Mesendoderm (in vitro differentiated cells): ENCODE measurements around the gene CPM. TPM values are rescaled to one million over a fixed set of nuclear protein-coding genes. Genes with fewer than 3 reads are reported as not detected.

ENCODE experiments used
- DNase-seq: peaks from one replicate; pipeline ENCODE4 v3.0.0; 2013
- H2AK5ac ChIP-seq: 2 replicates; pipeline ENCODE4 v1.6.1; 2013; ENCODE audit warnings: low read length, inconsistent platforms
- H2BK120ac ChIP-seq: 2 replicates; pipeline ENCODE4 v1.6.1; 2013; ENCODE audit warnings: low read depth, mild to moderate bottlenecking, low read length, moderate library complexity, mixed read lengths
- H2BK15ac ChIP-seq: replicated peaks from 2 replicates; pipeline ENCODE4 v1.6.1; 2013; ENCODE audit warnings: low read depth, mild to moderate bottlenecking, moderate library complexity
- H2BK5ac ChIP-seq: 2 replicates; pipeline ENCODE4 v1.6.1; 2013; ENCODE audit warnings: low read length, inconsistent platforms
- H3K18ac ChIP-seq: 2 replicates; pipeline ENCODE4 v1.6.1; 2013; ENCODE audit warnings: mild to moderate bottlenecking, low read length, mixed read lengths
- H3K23ac ChIP-seq: one replicate; pipeline ENCODE4 v1.6.1; 2013; ENCODE audit warnings: low read length
- H3K27ac ChIP-seq: 2 replicates; pipeline ENCODE4 v1.5.1; 2013; ENCODE audit warnings: low read depth, mild to moderate bottlenecking, inconsistent platforms, low read length, moderate library complexity
- H3K27me3 ChIP-seq: 2 replicates; pipeline ENCODE4 v1.6.1; 2013; ENCODE audit warnings: low read length, control low read depth, mild to moderate bottlenecking, inconsistent platforms; ENCODE audit not compliant: insufficient read depth, poor library complexity
- H3K36me3 ChIP-seq: 2 replicates; pipeline ENCODE4 v1.6.1; 2013; ENCODE audit warnings: low read length, inconsistent platforms; ENCODE audit not compliant: control insufficient read depth, insufficient read depth
- H3K4ac ChIP-seq: one replicate; pipeline ENCODE4 v1.6.1; 2013; ENCODE audit warnings: low read depth, mild to moderate bottlenecking, low read length, moderate library complexity
- H3K4me1 ChIP-seq: 2 replicates; pipeline ENCODE4 v1.6.1; 2013; ENCODE audit warnings: low read depth, low read length, inconsistent platforms; ENCODE audit not compliant: control insufficient read depth
- H3K4me2 ChIP-seq: 2 replicates; pipeline ENCODE4 v1.6.1; 2013; ENCODE audit warnings: low read length
- H3K4me3 ChIP-seq: 2 replicates; pipeline ENCODE4 v1.5.1; 2013; ENCODE audit warnings: mild to moderate bottlenecking, low read length
- H3K56ac ChIP-seq: one replicate; pipeline ENCODE4 v1.6.1; 2013; ENCODE audit warnings: low read length
- H3K79me1 ChIP-seq: 2 replicates; pipeline ENCODE4 v1.6.1; 2013; ENCODE audit warnings: low read length, inconsistent platforms
- H3K79me2 ChIP-seq: 2 replicates; pipeline ENCODE4 v1.6.1; 2013; ENCODE audit warnings: mild to moderate bottlenecking, low read length; ENCODE audit not compliant: control insufficient read depth, insufficient read depth
- H3K9ac ChIP-seq: 2 replicates; pipeline ENCODE4 v1.6.1; 2013; ENCODE audit warnings: low read length, inconsistent platforms
- H4K5ac ChIP-seq: one replicate; pipeline ENCODE4 v1.6.1; 2013; ENCODE audit warnings: low read length
- H4K8ac ChIP-seq: one replicate; pipeline ENCODE4 v1.6.1; 2013; ENCODE audit warnings: low read depth, mild to moderate bottlenecking, control low read depth, low read length, moderate library complexity
- WGBS: extraction: QIAGEN DNeasy Blood & Tissue Kit; methylation state at CpG from one replicate; pipeline ENCODE4 v1.1.7; 2013; ENCODE audit warnings: low lambda C conversion rate, missing lambda C conversion rate; ENCODE audit not compliant: insufficient coverage; ENCODE audit errors: extremely low coverage; 5-methylcytosine and 5-hydroxymethylcytosine counted together
- polyA plus RNA-seq, 2 experiments: library from polyadenylated mRNA; stranded (reverse); fragments of 200-250 nt; gene quantifications; one replicate each; pipeline ENCODE4 v1.2.3, GENCODE V29; 2013

CPM gene
- polyA plus RNA-seq (2013, experiment 1 of 2) = 0.24 TPM
- polyA plus RNA-seq (2013, experiment 2 of 2) = 0.31 TPM

DNA sequence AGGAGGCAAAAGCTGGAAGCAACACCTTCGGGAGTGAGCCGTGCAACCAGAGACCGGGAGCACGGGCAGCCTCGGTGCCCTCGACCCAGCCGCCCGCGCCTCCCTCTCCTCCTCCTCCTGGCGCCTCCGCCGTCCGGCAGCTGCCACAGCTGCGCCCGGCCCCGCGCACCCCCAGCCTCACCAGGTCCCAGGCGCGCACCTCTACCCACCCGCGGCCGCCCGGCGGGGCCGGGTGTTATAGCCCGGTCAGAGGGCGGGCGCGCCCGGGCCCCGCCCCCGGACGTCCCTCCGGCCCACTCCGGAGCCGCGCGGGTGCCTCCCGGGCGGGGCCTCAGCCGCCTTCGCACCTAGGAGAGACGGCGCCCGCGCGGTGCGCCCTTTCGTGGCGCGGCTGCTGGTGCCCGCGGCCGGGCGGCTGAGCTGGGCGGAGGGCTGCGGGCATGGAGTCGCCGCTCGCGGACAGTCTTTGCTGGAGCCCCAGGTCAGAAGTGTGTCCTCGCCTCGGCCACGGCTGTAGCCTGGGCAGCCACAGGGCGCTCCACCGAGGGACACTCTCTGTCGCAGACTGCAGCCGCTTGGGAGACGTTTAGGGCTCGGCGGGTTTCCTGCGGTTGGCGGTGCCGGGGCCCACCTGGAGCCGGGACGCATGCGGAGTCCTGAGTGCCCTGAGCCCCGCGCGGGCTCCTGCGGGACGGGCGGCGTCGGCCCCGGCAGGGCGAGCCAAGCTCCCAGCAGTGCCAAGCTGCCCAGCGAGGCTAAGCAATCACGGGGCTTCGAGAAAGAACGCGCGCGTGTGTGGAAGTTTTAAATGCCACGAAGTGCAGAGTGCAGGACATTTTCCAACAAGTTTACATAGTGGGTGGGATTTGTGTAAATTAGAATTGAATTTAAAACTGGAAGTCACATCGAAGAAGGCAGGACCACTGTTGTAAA is at the start of gene CPM:
CPM (minus strand) TSS at position 211 of the 933 bp plus-strand sequence. CDS start 334 bp downstream, outside the sequence.
- peak; percentile 53 for DNase-seq
- peak within 1 kb of the TSS; percentile 19 for H3K4me3 ChIP-seq
- H4K8ac ChIP-seq = no peak within 1 kb of the TSS
- H3K79me1 ChIP-seq = no peaks in the 10 kb centered on the region
- peaks cover 8% of the 10 kb centered on the region for H3K27me3 ChIP-seq
- H3K4me2 ChIP-seq = peak within 1 kb of the TSS; percentile 47
- no peaks in the 10 kb centered on the region for H3K36me3 ChIP-seq
- H2BK120ac ChIP-seq = no peak within 1 kb of the TSS
- H3K18ac ChIP-seq = no peak within 1 kb of the TSS
- peak within 1 kb of the TSS; percentile 39 for H3K9ac ChIP-seq
- H2BK15ac ChIP-seq = no peak within 1 kb of the TSS
- H2AK5ac ChIP-seq = no peak within 1 kb of the TSS
- H3K23ac ChIP-seq = no peak within 1 kb of the TSS
- no peak within 1 kb of the TSS for H3K4ac ChIP-seq
- H2BK5ac ChIP-seq = no peak within 1 kb of the TSS
- whole genome bisulfite sequencing = no CpG with 5 or more reads among the region's 96 CpGs
- no peak within 1 kb of the TSS for H3K27ac ChIP-seq
- no peaks in the 10 kb centered on the region for H3K79me2 ChIP-seq
- H3K4me1 ChIP-seq = no peaks in the 10 kb centered on the region
- H3K56ac ChIP-seq = peak within 1 kb of the TSS; percentile 38
- H4K5ac ChIP-seq = no peak within 1 kb of the TSS

GRCh38 chr12:68981516-68981915 is 48.5 kb upstream of the CPM start:
- Histone ChIP-seq H3K4me3 (no peak overlapping the region), H3K79me2 (no peaks in the 10 kb centered on the region), H3K79me1 (no peaks in the 10 kb centered on the region)

GRCh38 chr12:68980476-68981212 is 47.7 kb upstream of the CPM start:
- no peak overlapping the region for H4K8ac ChIP-seq
- no peak overlapping the region for H3K56ac ChIP-seq
- no peak overlapping the region for H3K18ac ChIP-seq
- H3K4me3 ChIP-seq = no peak overlapping the region
- H3K36me3 ChIP-seq = no peaks in the 10 kb centered on the region
- no peak overlapping the region for H3K4me2 ChIP-seq
- H3K4ac ChIP-seq = no peak overlapping the region
- no peaks in the 10 kb centered on the region for H3K79me1 ChIP-seq
- no peak overlapping the region for H2BK5ac ChIP-seq
- H3K27me3 ChIP-seq = no peaks in the 10 kb centered on the region
- no peak for DNase-seq
- H4K5ac ChIP-seq = no peak overlapping the region
- no peaks in the 10 kb centered on the region for H3K4me1 ChIP-seq
- H2AK5ac ChIP-seq = no peak overlapping the region
- no peak overlapping the region for H3K27ac ChIP-seq
- no peak overlapping the region for H3K9ac ChIP-seq
- H3K23ac ChIP-seq = no peak overlapping the region
- no peak overlapping the region for H2BK15ac ChIP-seq
- H3K79me2 ChIP-seq = no peaks in the 10 kb centered on the region
- no peak overlapping the region for H2BK120ac ChIP-seq
- no CpG with 5 or more reads among the region's 10 CpGs for WGBS

More at GRCh38 chr12:68981516-68981915, 48.5 kb upstream of the CPM start:
- no peak overlapping the region for H3K4ac ChIP-seq
- no peak overlapping the region for H4K8ac ChIP-seq
- H2BK120ac ChIP-seq = no peak overlapping the region
- no peaks in the 10 kb centered on the region for H3K4me1 ChIP-seq
- no peak overlapping the region for H3K56ac ChIP-seq
- no peak overlapping the region for H3K27ac ChIP-seq
- H3K36me3 ChIP-seq = no peaks in the 10 kb centered on the region
- no peaks in the 10 kb centered on the region for H3K27me3 ChIP-seq
- peak; percentile 5 for DNase-seq
- H2BK5ac ChIP-seq = no peak overlapping the region
- H3K18ac ChIP-seq = no peak overlapping the region
- H2AK5ac ChIP-seq = no peak overlapping the region
- 100% methylated on average over 1 of the region's 4 CpGs for WGBS
- H3K23ac ChIP-seq = no peak overlapping the region
- H2BK15ac ChIP-seq = no peak overlapping the region
- H4K5ac ChIP-seq = no peak overlapping the region
- H3K4me2 ChIP-seq = no peak overlapping the region
- H3K9ac ChIP-seq = no peak overlapping the region

DNA sequence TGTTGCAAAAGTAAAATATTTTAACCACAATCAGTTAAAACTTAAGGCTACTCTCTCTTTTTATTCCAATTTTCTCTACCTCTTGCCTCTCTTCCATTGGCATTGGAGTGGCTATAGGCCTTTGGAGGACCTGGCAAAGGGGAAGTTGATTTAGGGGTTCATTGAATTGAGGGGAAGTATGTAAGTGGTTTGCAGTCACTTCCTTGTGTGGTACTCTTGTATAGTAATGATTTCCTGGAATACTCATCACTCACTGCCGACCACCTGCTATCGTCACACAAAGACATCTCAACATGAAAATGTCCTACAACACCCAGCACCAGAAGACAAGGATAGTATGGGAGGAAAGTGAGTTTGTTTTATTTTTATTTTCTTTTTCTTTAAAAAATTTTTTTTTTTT is 45.7 kb upstream of the CPM start:
- H3K4me3 ChIP-seq = no peak overlapping the region
- no peaks in the 10 kb centered on the region for H3K27me3 ChIP-seq
- H3K36me3 ChIP-seq = no peaks in the 10 kb centered on the region
- H3K18ac ChIP-seq = no peak overlapping the region
- no peak overlapping the region for H3K4ac ChIP-seq
- no peak overlapping the region for H3K9ac ChIP-seq
- no peak overlapping the region for H3K23ac ChIP-seq
- no peak for DNase-seq
- H4K8ac ChIP-seq = no peak overlapping the region
- H2BK5ac ChIP-seq = no peak overlapping the region
- H3K56ac ChIP-seq = no peak overlapping the region
- no peaks in the 10 kb centered on the region for H3K79me1 ChIP-seq
- no peak overlapping the region for H2AK5ac ChIP-seq
- H3K27ac ChIP-seq = no peak overlapping the region
- no CpG with 5 or more reads among the region's 2 CpGs for WGBS
- no peak overlapping the region for H4K5ac ChIP-seq
- H3K79me2 ChIP-seq = no peaks in the 10 kb centered on the region
- H2BK15ac ChIP-seq = no peak overlapping the region
- no peaks in the 10 kb centered on the region for H3K4me1 ChIP-seq
- H2BK120ac ChIP-seq = no peak overlapping the region
- H3K4me2 ChIP-seq = no peak overlapping the region

DNA sequence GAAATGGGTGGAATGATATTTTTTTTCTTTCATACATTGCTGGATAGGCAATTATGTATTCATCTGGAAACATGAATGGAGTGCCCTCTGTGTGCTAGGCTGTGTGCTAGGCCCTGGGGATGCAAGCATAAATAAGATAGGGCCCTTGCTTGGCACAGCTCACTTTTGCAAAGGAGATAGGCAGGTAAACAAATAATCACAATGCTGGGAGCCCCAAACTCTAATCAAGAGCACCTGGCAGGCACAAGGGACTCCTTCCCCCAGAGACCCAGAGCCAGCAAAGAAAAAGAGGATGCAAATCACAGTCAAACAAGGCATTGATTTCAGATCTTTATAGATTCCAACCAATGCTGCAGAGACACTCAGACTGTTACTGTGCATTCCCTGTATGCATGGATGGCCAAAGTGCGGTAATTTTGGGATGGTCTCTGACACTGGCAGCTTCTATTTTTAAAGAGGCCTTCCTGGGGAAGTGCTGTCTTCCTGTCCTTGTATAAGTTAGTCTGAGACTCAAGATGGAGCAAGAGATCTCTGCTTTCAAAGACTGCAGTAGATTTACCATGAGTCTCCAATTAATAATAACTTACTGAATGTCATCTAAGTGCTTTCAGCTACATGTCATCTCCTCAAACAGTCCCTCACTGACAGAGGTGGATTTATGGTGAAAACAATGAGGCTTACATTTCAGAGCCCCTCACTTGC is 45.1 kb upstream of the CPM start:
- no peak overlapping the region for H3K4me2 ChIP-seq
- no peak for DNase-seq
- H3K9ac ChIP-seq = no peak overlapping the region
- no peak overlapping the region for H3K27ac ChIP-seq
- H3K23ac ChIP-seq = no peak overlapping the region
- no peak overlapping the region for H3K56ac ChIP-seq
- no peak overlapping the region for H3K4me3 ChIP-seq
- H3K79me2 ChIP-seq = no peaks in the 10 kb centered on the region
- H2BK15ac ChIP-seq = no peak overlapping the region
- H3K18ac ChIP-seq = no peak overlapping the region
- WGBS = no CpG with 5 or more reads among the region's 1 CpG
- no peaks in the 10 kb centered on the region for H3K4me1 ChIP-seq
- no peaks in the 10 kb centered on the region for H3K27me3 ChIP-seq
- H4K8ac ChIP-seq = no peak overlapping the region
- no peak overlapping the region for H2AK5ac ChIP-seq
- H3K79me1 ChIP-seq = no peaks in the 10 kb centered on the region
- H3K36me3 ChIP-seq = no peaks in the 10 kb centered on the region
- no peak overlapping the region for H3K4ac ChIP-seq
- no peak overlapping the region for H4K5ac ChIP-seq
- no peak overlapping the region for H2BK5ac ChIP-seq
- no peak overlapping the region for H2BK120ac ChIP-seq
